HG03575 (cell line): ENCODE data around the gene TOR3A.
"Not testable (repeated sequence)": the region's sequence is repeated elsewhere in the genome, so short reads cannot be mapped to it uniquely, and the experiment has no call there.

Source experiments
- ATAC-seq: cut with Tn5 transposase; IDR thresholded peaks from one replicate; pipeline ENCODE4 v1.9.1; 2021; ENCODE audit not compliant: unreplicated experiment, insufficient number of reproducible peaks, low FRiP score; ENCODE audit errors: extremely low read depth

The TOR3A gene

GRCh38 chr1:179135707-179136106 lies 53.8 kb downstream of the TOR3A start:
- not testable (repeated sequence) for ATAC-seq

GRCh38 chr1:179137617-179138255 lies 55.9 kb downstream of the TOR3A start:
- no peak for ATAC-seq

- not testable (repeated sequence) for ATAC-seq
These were observed 56.9 kb downstream of the TOR3A start for GRCh38 chr1:179138755-179139154.

GRCh38 chr1:179141592-179142251 lies 59.9 kb downstream of the TOR3A start:
- ATAC-seq = no peak

- ATAC-seq = no peak
These were observed 61.0 kb downstream of the TOR3A start for GRCh38 chr1:179142889-179143299.

GRCh38 chr1:179143322-179143721 lies 61.5 kb downstream of the TOR3A start:
- no peak for ATAC-seq

- no peak for ATAC-seq
These were observed 62.8 kb downstream of the TOR3A start for GRCh38 chr1:179144626-179145025.

- no peak for ATAC-seq
These were observed 63.7 kb downstream of the TOR3A start for GRCh38 chr1:179145521-179145920.
